GM18508 (cell line): Measurements from ENCODE around the gene CDC16.
"Not testable (repeated sequence)": the region's sequence is repeated elsewhere in the genome, so short reads cannot be mapped to it uniquely, and the experiment has no call there.

ENCODE experiments used
- ATAC-seq: cut with Tn5 transposase; IDR thresholded peaks from one replicate; pipeline ENCODE4 v1.9.1; 2021; ENCODE audit warnings: moderate number of reproducible peaks; ENCODE audit not compliant: insufficient read depth, unreplicated experiment

Gene CDC16

GRCh38 chr13:114226699-114227323, 7.9 kb upstream of the CDC16 start:
- no peak for ATAC-seq

GRCh38 chr13:114227528-114227927, 7.2 kb upstream of the CDC16 start:
- no peak for ATAC-seq

GRCh38 chr13:114228176-114228575, 6.5 kb upstream of the CDC16 start:
- no peak for ATAC-seq

- ATAC-seq: no peak
Measured at GRCh38 chr13:114229506-114229905, 5.2 kb upstream of the CDC16 start.

GRCh38 chr13:114230117-114230516, 4.6 kb upstream of the CDC16 start:
- ATAC-seq: no peak

DNA sequence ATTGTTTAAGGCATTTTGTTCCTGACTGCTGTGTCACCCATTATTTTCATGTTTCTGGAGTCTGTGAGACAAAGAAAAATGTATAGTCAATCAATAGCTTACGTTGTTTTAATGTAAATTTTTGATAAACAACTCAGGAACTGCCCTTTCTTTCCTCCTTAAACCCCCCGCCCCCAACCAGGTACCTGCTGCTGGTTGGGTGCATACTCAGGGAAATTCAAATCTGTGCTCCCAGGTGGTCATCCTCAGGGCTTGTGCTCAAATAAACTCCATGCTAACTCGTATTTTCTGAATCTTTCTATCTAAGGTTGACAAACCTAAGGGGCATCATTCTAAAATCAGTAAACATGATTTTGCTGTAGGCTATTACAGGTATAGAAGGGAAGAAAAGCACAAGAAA, 4.1 kb upstream of the CDC16 start:
- ATAC-seq: no peak

DNA sequence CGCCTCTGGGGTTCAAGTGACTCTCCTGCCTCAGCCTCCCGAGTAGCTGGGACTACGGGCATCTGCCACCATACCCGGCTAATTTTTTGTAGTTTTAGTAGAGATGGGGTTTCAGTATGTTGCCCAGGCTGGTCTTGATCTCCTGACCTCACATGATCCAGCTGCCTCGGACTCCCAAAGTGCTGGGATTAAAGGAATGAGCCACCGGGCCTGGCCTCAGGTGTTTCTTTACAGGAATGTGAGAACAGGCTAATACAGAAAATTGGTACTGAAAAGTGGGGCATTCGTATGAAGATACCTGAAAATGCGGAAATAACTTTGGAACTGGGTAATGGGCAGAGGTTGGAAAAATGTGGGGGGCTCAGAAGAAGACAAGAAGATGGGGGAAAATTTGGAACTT, 2.8 kb upstream of the CDC16 start:
- no peak for ATAC-seq

- no peak for ATAC-seq
Measured at GRCh38 chr13:114234266-114234644, 442 bp upstream of the CDC16 start.

DNA sequence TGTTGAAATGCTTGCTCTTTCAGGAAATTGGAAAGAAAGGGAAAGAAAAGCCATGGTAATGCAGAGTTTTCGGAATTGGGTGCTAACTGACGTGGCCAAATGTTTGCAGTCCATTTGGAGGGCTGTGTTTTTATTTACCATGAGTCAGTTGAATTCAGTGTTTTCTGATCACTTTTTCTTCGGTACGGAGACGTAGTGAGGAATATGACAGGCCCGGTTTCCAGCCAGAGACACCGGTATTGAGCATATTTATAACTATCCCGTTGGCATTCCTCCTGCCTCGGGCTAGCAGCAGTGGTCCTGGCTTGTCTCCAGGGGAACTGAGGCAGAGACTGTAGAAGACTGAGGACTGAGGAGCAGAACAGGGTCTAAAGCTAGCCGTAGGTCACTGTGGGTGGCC, 1.0 kb downstream of the CDC16 start:
- no peak for ATAC-seq

DNA sequence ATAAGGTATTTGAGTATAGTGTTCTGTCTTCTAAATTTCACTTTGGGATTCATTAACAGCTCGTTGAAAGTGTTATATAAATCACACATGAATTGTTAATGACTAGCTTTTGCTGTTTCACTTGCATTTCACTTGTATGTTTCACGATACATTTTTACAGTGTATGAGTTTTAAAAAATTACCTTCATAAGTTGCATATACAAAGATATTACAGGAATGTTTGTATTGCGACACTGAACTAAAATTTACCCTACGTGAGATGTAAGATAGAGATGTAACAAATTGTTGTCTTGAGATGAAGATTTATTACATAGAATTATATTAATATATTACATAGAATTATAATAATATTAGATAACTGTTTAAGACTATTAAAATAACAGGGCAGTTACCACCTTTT, 1.5 kb downstream of the CDC16 start:
- no peak for ATAC-seq

DNA sequence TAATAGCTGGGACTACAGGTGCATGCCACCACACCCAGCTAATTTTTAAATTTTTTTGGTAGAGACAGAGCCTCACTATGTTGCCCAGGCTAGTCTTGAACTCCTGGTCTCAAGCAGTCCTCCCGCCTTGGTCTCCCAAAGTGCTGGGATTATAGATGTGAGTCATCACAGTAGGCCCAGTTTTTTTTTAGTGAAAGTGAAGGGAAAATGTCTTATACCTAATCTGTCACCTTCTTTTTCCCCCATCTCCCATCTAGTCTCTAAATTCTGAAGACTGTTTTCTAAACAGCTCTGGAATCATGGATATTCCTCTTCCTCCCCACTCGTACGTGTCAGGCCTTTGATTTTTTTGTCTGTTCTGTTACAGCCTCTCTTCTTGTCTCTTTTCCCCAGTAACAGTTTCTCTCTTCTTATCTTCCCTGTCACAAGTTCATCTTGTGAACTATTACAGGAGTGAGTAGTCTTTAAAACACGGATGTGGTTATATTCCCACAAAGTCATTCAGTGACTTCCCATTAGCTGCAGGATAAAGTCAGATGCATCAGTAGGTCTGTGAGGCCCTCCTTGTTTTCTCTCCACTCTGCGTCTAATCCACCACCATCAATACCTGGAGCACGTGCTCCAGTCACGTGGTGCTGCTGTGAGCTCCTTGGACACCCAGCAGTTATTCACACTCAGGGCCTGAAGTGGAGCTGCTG, 2.9 kb downstream of the CDC16 start:
- no peak for ATAC-seq

DNA sequence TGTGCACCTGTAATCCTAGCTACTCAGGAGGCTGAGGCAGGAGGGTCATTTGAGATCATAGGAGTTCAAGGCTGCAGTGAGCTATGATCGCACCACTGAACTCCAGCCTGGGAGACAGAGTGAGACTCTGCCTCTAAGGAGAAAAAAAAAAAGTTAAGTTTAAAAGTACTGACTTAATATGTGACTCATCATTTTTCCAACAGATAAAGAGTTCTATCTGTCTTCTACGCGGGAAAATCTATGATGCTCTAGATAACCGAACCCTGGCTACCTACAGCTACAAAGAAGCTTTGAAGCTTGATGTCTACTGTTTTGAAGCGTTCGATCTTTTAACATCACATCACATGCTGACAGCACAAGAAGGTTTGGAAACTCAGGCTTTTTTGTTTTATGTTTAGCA, 7.2 kb downstream of the CDC16 start:
- ATAC-seq: no peak

- ATAC-seq: no peak
Measured at GRCh38 chr13:114243971-114244370, 9.3 kb downstream of the CDC16 start.

GRCh38 chr13:114244637-114245036, 9.9 kb downstream of the CDC16 start:
- no peak for ATAC-seq

DNA sequence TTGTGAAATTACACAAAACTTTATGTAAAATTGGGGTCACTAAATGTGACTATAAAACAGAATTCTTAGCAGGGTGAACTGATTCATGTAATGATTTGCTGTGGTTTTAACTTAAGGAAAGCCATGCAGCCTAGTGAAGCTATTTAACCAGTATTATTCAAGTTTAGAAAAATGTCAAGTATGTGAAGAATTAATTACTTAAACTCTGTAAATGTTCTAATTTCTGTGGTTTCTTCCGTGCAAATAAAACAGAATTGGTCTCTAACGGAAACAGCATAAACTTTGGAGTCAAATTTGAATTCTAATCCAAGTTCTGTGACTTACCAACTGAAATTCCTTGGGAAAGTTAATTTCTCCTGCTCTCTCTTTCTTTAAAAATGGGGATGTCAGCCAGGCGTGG, 13.3 kb downstream of the CDC16 start:
- ATAC-seq: no peak

GRCh38 chr13:114249077-114249476, 14.4 kb downstream of the CDC16 start:
- ATAC-seq: no peak

GRCh38 chr13:114251639-114252440, 17.1 kb downstream of the CDC16 start:
- ATAC-seq: not testable (repeated sequence)

GRCh38 chr13:114256547-114256946, 21.9 kb downstream of the CDC16 start:
- ATAC-seq: no peak

DNA sequence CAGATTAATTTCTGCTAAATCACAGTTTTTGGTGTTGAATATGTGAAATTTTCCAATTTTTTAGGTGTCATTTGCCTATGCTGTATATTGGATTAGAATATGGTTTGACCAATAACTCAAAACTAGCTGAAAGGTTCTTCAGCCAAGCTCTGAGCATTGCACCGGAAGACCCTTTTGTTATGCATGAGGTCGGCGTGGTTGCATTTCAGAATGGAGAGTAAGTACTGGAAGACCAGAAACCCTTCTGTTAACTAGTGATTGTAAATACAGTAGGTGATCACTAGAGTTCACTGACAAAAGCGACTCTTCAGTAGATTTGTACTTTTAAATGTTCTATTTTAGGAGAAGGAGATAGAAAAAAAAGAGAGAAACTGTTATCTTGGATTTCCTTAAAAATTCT, 22.3 kb downstream of the CDC16 start:
- no peak for ATAC-seq

DNA sequence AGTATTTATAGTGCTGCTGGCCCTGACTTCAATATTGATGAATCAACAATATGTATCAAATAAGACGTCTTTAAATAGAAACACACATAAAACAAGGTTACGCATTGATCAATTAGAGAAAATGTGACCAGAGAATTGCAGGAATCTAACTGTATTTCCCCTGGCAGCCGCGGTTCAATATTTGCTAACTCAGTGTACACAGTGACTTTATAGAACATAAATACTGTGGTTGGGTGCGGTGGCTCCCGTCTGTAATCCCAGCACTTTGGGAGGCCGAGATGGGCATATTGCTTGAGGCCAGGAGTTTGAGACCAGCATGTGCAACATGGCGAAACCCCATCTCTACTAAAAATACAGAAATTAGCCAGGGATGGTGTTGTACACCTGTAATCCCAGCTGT, 23.9 kb downstream of the CDC16 start:
- no peak for ATAC-seq

DNA sequence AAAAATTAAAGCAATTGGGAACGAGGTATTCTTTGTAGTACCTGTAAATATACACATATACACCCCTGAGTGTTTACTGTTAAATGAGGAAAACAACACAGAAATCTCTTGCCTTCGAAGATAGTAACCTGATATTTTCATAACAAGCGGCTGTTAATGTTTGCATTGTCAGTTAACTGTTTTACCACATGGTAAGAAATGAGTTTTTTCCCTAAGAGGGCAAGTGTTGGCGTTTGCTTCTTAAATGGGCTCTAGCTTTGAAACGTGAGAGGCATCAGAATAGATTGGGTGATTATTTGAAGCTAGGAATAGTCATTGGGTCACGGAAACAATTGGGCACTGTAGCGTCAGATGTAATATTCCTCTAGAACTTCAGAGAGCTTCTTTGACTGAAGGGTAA, 24.7 kb downstream of the CDC16 start:
- no peak for ATAC-seq

DNA sequence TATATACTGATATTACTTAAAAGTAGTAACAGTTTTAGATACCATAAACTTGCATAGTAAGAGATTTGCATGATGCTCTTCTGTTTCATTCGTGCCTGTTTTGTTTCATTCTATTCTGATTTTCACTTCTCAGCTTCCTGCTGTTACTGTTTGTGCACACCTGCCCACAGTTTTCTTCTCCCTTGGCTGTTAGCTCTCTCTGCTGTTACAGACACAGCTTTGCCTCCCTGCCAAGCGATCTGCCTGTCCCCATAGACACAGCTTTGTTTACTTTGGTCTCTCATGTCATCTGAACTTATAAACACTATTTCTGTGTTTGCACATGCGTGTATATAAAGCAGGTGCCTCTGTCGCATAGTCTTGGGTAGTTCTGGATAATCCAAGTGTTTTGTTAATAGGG, 25.3 kb downstream of the CDC16 start:
- ATAC-seq: no peak
